CD14-positive monocyte (primary cell): ENCODE results near the gene C4BPA. TPM values are rescaled to one million over a fixed set of nuclear protein-coding genes. Genes with fewer than 3 reads are reported as not detected.

ENCODE experiments used
- DNase-seq, 3 donors: peaks; one replicate each; pipeline ENCODE4 v3.0.0-alpha.2; 2011 to 2022
- H2AFZ ChIP-seq: 2 replicates; pipeline ENCODE4 v1.6.0; 2012; ENCODE audit warnings: mild to moderate bottlenecking, low read depth, low read length, inconsistent platforms; ENCODE audit not compliant: insufficient read depth, poor library complexity, severe bottlenecking
- H3K27ac ChIP-seq, 2 donors: 1 replicate in 1 of 2; 2 replicates in 1 of 2; pipeline ENCODE4 v1.5.1; 2012 to 2013; ENCODE audit warnings: low read length in 2 of 2, control low read depth in 1 of 2, inconsistent platforms in 1 of 2, low read depth in 1 of 2, mild to moderate bottlenecking in 1 of 2
- H3K27me3 ChIP-seq, 2 donors: one replicate each; pipeline versions ENCODE4 v1.6.0 to v1.6.1; 2011 to 2013; ENCODE audit warnings: low read length in 2 of 2; ENCODE audit not compliant: control insufficient read depth in 2 of 2, insufficient read depth in 2 of 2
- H3K36me3 ChIP-seq, 2 donors: replicated peaks in 1 of 2; 1 replicate in 1 of 2; 2 replicates in 1 of 2; pipeline versions ENCODE4 v1.5.1 to v1.6.1; 2012 to 2013; ENCODE audit warnings: low read length in 2 of 2, control low read depth in 1 of 2, inconsistent platforms in 1 of 2, mild to moderate bottlenecking in 1 of 2; ENCODE audit not compliant: insufficient read depth in 2 of 2, control insufficient read depth in 1 of 2
- H3K4me1 ChIP-seq, 2 donors: 1 replicate in 1 of 2; 2 replicates in 1 of 2; pipeline versions ENCODE4 v1.5.1 to v1.6.1; 2012 to 2013; ENCODE audit warnings: low read length in 2 of 2, control low read depth in 1 of 2, inconsistent platforms in 1 of 2, mild to moderate bottlenecking in 1 of 2, moderate library complexity in 1 of 2; ENCODE audit not compliant: insufficient read depth in 2 of 2, control insufficient read depth in 1 of 2
- H3K4me2 ChIP-seq: replicated peaks from 2 replicates; pipeline ENCODE3; 2012; ENCODE audit warnings: low read length, moderate library complexity, mild to moderate bottlenecking; ENCODE audit not compliant: poor library complexity, severe bottlenecking; ENCODE audit errors: extremely low read depth
- H3K4me3 ChIP-seq, 3 experiments: fragments of 200-600 bp in 1 of 3; sonication (generic) in 1 of 3; replicated peaks in 1 of 3; 1 replicate in 2 of 3; 2 replicates in 1 of 3; pipeline ENCODE4 v1.5.1; 2011 to 2013; ENCODE audit warnings: low read length in 3 of 3, mild to moderate bottlenecking in 3 of 3, control low read depth in 2 of 3, low read depth in 2 of 3, inconsistent platforms in 1 of 3, moderate library complexity in 1 of 3
- H3K79me2 ChIP-seq: 2 replicates; pipeline ENCODE4 v1.6.0; 2012; ENCODE audit warnings: mild to moderate bottlenecking, control low read depth, inconsistent platforms, low read length, moderate library complexity; ENCODE audit not compliant: insufficient read depth
- H3K9ac ChIP-seq: 2 replicates; pipeline ENCODE4 v1.6.0; 2017; ENCODE audit warnings: low read length, mild to moderate bottlenecking; ENCODE audit not compliant: insufficient read depth, poor library complexity, severe bottlenecking
- H3K9me3 ChIP-seq, 2 donors: replicated peaks in 1 of 2; 1 replicate in 1 of 2; 2 replicates in 1 of 2; pipeline versions ENCODE4 v1.5.1 to v1.6.1; 2012 to 2013; ENCODE audit warnings: low read length in 2 of 2, control low read depth in 1 of 2; ENCODE audit not compliant: control insufficient read depth in 1 of 2, insufficient read depth in 1 of 2
- H4K20me1 ChIP-seq: 2 replicates; pipeline ENCODE4 v1.6.0; 2012; ENCODE audit warnings: mild to moderate bottlenecking, low read length, control low read depth, moderate library complexity; ENCODE audit not compliant: insufficient read depth
- H3K27ac Mint-ChIP-seq, 7 donors: one replicate each; pipeline ENCODE4 v1.8.0; 2020; ENCODE audit warnings: mild to moderate bottlenecking in 7 of 7, mixed read lengths in 7 of 7, moderate library complexity in 6 of 7, inconsistent platforms in 2 of 7
- H3K27me3 Mint-ChIP-seq, 3 donors: one replicate each; pipeline ENCODE4 v1.8.0; 2021 to 2022; ENCODE audit warnings: low read depth in 3 of 3, mild to moderate bottlenecking in 3 of 3, mixed read lengths in 3 of 3, moderate library complexity in 3 of 3, inconsistent platforms in 1 of 3
- H3K36me3 Mint-ChIP-seq, 2 donors: one replicate each; pipeline ENCODE4 v1.8.0; 2020; ENCODE audit warnings: mixed read lengths in 2 of 2, inconsistent platforms in 1 of 2, mild to moderate bottlenecking in 1 of 2
- H3K4me1 Mint-ChIP-seq: one replicate; pipeline ENCODE4 v1.8.0; 2020; ENCODE audit warnings: mild to moderate bottlenecking, mixed read lengths
- H3K4me3 Mint-ChIP-seq, 2 donors: one replicate each; pipeline ENCODE4 v1.8.0; 2020; ENCODE audit warnings: mild to moderate bottlenecking in 2 of 2, mixed read lengths in 2 of 2, moderate library complexity in 1 of 2
- H3K9me3 Mint-ChIP-seq, 7 donors: one replicate each; pipeline ENCODE4 v1.8.0; 2020 to 2022; ENCODE audit warnings: mixed read lengths in 7 of 7, mild to moderate bottlenecking in 6 of 7, moderate library complexity in 6 of 7, inconsistent platforms in 2 of 7
- CTCF ChIP-seq: fragments of 200-600 bp; IDR thresholded peaks from one replicate; pipeline ENCODE4 v1.8.0; 2022; ENCODE audit warnings: antibody characterized with exemption, mild to moderate bottlenecking
- WGBS: methylation state at CpG from one replicate; pipeline ENCODE4 v1.1.5; 2013; ENCODE audit warnings: missing lambda C conversion rate; ENCODE audit not compliant: insufficient coverage; 5-methylcytosine and 5-hydroxymethylcytosine counted together
- intact Hi-C, 2 donors: fragments of 100-400 bp; cut with micrococcal nuclease; formaldehyde crosslinking; loops; one replicate each; pipeline versions ENCODE4 v1.15.0 to v1.15.1; 2023
- polyA plus RNA-seq, 3 donors: library from polyadenylated mRNA; depleted of rRNA in 1 of 3; unstranded in 2 of 3; stranded (reverse) in 1 of 3; fragments of 300-500 nt in 2 of 3; fragments of >200 nt in 1 of 3; fragmentation: Illumina TruSeq in 2 of 3; gene quantifications; 1 replicate in 2 of 3; 2 replicates in 1 of 3; pipeline ENCODE4 v1.2.3, GENCODE V29; 2012 to 2021

Gene C4BPA
- polyA plus RNA-seq, 3 donors: 0.09 to 0.25 (median 0.13) TPM

DNA sequence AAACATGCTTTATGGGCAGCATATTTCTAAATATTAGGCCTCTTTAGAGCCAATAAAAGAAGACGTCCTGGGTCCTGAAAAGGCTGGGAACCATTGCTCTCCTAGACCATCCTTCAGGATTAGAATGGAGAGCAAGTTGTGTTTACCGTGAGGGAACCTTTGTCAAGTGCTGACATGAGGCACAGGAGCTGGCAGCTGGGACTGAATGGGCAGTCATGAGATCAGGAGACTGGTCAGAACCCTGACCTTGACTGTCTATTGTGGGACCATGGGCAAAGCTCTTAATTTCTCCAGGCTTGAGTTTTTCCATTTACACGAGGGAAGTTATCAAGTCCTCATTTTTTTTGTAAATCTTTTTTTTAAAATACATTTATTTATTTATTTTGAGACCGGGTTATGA is 45.8 kb upstream of the C4BPA start:
- Histone ChIP-seq H3K4me3 (no peak overlapping the region), H3K9me3 (no peaks in the 10 kb centered on the region), H3K4me2 (no peak overlapping the region), H3K36me3 (peaks cover 16 to 37% of the 10 kb centered on the region in 2 donors), H3K79me2 (no peaks in the 10 kb centered on the region), H3K27ac (no peak overlapping the region), H3K27me3 (no peaks in the 10 kb centered on the region), H3K9ac (no peak overlapping the region), H2AFZ (no peak overlapping the region), H4K20me1 (no peaks in the 10 kb centered on the region), H3K4me1 (peaks cover 21 to 25% of the 10 kb centered on the region in 2 donors)
- Mint-ChIP-seq H3K27ac (peak overlapping the region in 1 of 7 donors; percentile 31), H3K27me3 (peaks cover 0 to 3% (median 0%) of the 10 kb centered on the region in 3 donors), H3K4me3 (no peak overlapping the region), H3K4me1 (peaks cover 30% of the 10 kb centered on the region), H3K36me3 (peaks cover 28 to 34% of the 10 kb centered on the region in 2 donors), H3K9me3 (peaks cover 0 to 2% (median 0%) of the 10 kb centered on the region in 7 donors)
- DNase-seq: no peak
- intact Hi-C loops: loop anchor here in 1 of 2 donors (10.0 kb wide), 1 partner anchor 277 kb away; no protein-coding TSS in a partner anchor
- 100% methylated on average over 1 of the region's 4 CpGs for WGBS
- TF ChIP-seq CTCF: no peak

- H3K79me2 ChIP-seq: no peaks in the 10 kb centered on the region
- DNase-seq: no peak
- no peak overlapping the region for H3K4me3 ChIP-seq
- TF ChIP-seq CTCF: no peak
- H3K27ac ChIP-seq: no peak overlapping the region
- H4K20me1 ChIP-seq: no peaks in the 10 kb centered on the region
- H3K9me3 ChIP-seq: no peaks in the 10 kb centered on the region
- H3K9me3 Mint-ChIP-seq: no peaks in the 10 kb centered on the region
- H2AFZ ChIP-seq: no peak overlapping the region
- peaks cover 12 to 16% of the 10 kb centered on the region in 2 donors for H3K4me1 ChIP-seq
- H3K4me2 ChIP-seq: no peak overlapping the region
- H3K36me3 ChIP-seq: peaks cover 24 to 46% of the 10 kb centered on the region in 2 donors
- H3K9ac ChIP-seq: no peak overlapping the region
- no peaks in the 10 kb centered on the region for H3K27me3 Mint-ChIP-seq
- H3K27me3 ChIP-seq: no peaks in the 10 kb centered on the region
- H3K4me1 Mint-ChIP-seq: peaks cover 21% of the 10 kb centered on the region
- intact Hi-C loops: loop anchor here in 1 of 2 donors (10.0 kb wide), 1 partner anchor 276 kb away; no protein-coding TSS in a partner anchor
- H3K36me3 Mint-ChIP-seq: peaks cover 37 to 43% of the 10 kb centered on the region in 2 donors
- WGBS: 46% methylated on average over 6 of the region's 6 CpGs
- H3K4me3 Mint-ChIP-seq: no peak overlapping the region
- H3K27ac Mint-ChIP-seq: no peak overlapping the region
Observed at GRCh38 chr1:207058878-207059867, 44.9 kb upstream of the C4BPA start.
